GM23338 (cell line): ENCODE results near the gene SRRM2. TPM values are rescaled to one million over a fixed set of nuclear protein-coding genes. Genes with fewer than 3 reads are reported as not detected.

ENCODE experiments used
- ATAC-seq: fragments of 200-7000 bp; cut with Tn5 transposase; 3 replicates; pipeline ENCODE4 v1.9.1; 2020
- DNase-seq: peaks from one replicate; pipeline ENCODE4 v3.0.0-alpha.2; 2015; ENCODE audit warnings: low spot score
- H2AFZ ChIP-seq: fragments of 200-600 bp; sonication (generic); 2 replicates; pipeline ENCODE4 v1.8.0; 2016; ENCODE audit warnings: antibody characterized with exemption, mild to moderate bottlenecking, moderate library complexity
- H3F3A ChIP-seq: fragments of 200-600 bp; sonication (generic); replicated peaks from 2 replicates; pipeline ENCODE4 v1.8.0; 2017; ENCODE audit warnings: antibody characterized with exemption, mixed run types, low read depth
- H3K27ac ChIP-seq: fragments of 200-600 bp; sonication (generic); 2 replicates; pipeline ENCODE4 v1.6.1; 2016; ENCODE audit warnings: low read depth
- H3K27me3 ChIP-seq: fragments of 200-600 bp; sonication (generic); 2 replicates; pipeline ENCODE4 v1.8.0; 2016; ENCODE audit warnings: mild to moderate bottlenecking, mixed run types, moderate library complexity; ENCODE audit not compliant: insufficient read depth
- H3K36me3 ChIP-seq: fragments of 200-600 bp; sonication (generic); 2 replicates; pipeline ENCODE4 v1.8.0; 2016; ENCODE audit warnings: mild to moderate bottlenecking; ENCODE audit not compliant: insufficient read depth
- H3K4me1 ChIP-seq: fragments of 200-600 bp; sonication (generic); 2 replicates; pipeline ENCODE4 v1.8.0; 2016; ENCODE audit warnings: mild to moderate bottlenecking, moderate library complexity; ENCODE audit not compliant: insufficient read depth
- H3K4me2 ChIP-seq: fragments of 200-600 bp; sonication (generic); 2 replicates; pipeline ENCODE4 v1.7.1; 2017; ENCODE audit warnings: mixed run types
- H3K4me3 ChIP-seq: fragments of 200-600 bp; sonication (generic); 2 replicates; pipeline ENCODE4 v1.6.1; 2016; ENCODE audit warnings: mixed run types
- H3K79me2 ChIP-seq: fragments of 200-600 bp; sonication (generic); replicated peaks from 2 replicates; pipeline ENCODE4 v1.8.0; 2017; ENCODE audit warnings: mild to moderate bottlenecking; ENCODE audit not compliant: insufficient read depth
- H3K9me2 ChIP-seq: fragments of 200-600 bp; sonication (generic); 2 replicates; pipeline ENCODE4 v1.8.0; 2017; ENCODE audit not compliant: insufficient read depth
- H4K20me1 ChIP-seq: fragments of 200-600 bp; sonication (generic); replicated peaks from 2 replicates; pipeline ENCODE4 v1.8.0; 2017; ENCODE audit warnings: mild to moderate bottlenecking; ENCODE audit not compliant: insufficient read depth
- H3K27ac Mint-ChIP-seq: 2 replicates; pipeline ENCODE4 v1.8.0; 2020; ENCODE audit warnings: inconsistent platforms, mild to moderate bottlenecking, moderate library complexity, mixed read lengths
- H3K27me3 Mint-ChIP-seq: 3 replicates; pipeline ENCODE4 v1.8.0; 2022; ENCODE audit warnings: low read depth, mild to moderate bottlenecking, moderate library complexity, mixed read lengths, inconsistent platforms; ENCODE audit not compliant: insufficient read depth, poor library complexity
- H3K36me3 Mint-ChIP-seq: 3 replicates; pipeline ENCODE4 v1.8.0; 2021; ENCODE audit warnings: low read depth, mild to moderate bottlenecking, inconsistent platforms, moderate library complexity, mixed read lengths
- H3K4me1 Mint-ChIP-seq: 3 replicates; pipeline ENCODE4 v1.8.0; 2020; ENCODE audit warnings: mild to moderate bottlenecking, inconsistent platforms, mixed read lengths
- H3K4me3 Mint-ChIP-seq: 3 replicates; pipeline ENCODE4 v1.8.0; 2021; ENCODE audit warnings: moderate library complexity, mild to moderate bottlenecking, inconsistent platforms, mixed read lengths
- H3K9me3 Mint-ChIP-seq: 3 replicates; pipeline ENCODE4 v1.8.0; 2020; ENCODE audit warnings: moderate library complexity, mild to moderate bottlenecking, inconsistent platforms, mixed read lengths
- CREB1 ChIP-seq: fragments of 250-450 bp; sonication (Bioruptor Pico); IDR thresholded peaks from 2 replicates; pipeline ENCODE4 v1.5.0; 2020; ENCODE audit warnings: low read depth, mild to moderate bottlenecking, moderate library complexity
- CTCF ChIP-seq, 2 experiments: fragments of 200-600 bp in 1 of 2; sonication (generic) in 1 of 2; conservative IDR thresholded peaks; 2 replicates each; pipeline versions ENCODE4 v1.5.1 to v1.6.1; 2016 to 2017; ENCODE audit warnings: antibody characterized with exemption in 2 of 2, low read depth in 2 of 2, mild to moderate bottlenecking in 2 of 2, moderate library complexity in 1 of 2
- ETS1 ChIP-seq: IDR thresholded peaks from 2 replicates; pipeline ENCODE4 v1.6.1; 2016; ENCODE audit warnings: antibody characterized with exemption
- EZH2 ChIP-seq: fragments of 200-600 bp; sonication (generic); IDR thresholded peaks from one replicate; pipeline ENCODE4 v1.8.0; 2017; ENCODE audit warnings: antibody characterized with exemption, mild to moderate bottlenecking, low read depth; ENCODE audit not compliant: unreplicated experiment
- EZH2phosphoT487 ChIP-seq: fragments of 200-600 bp; sonication (generic); IDR thresholded peaks from one replicate; pipeline ENCODE4 v1.8.1; 2018; ENCODE audit warnings: antibody characterized with exemption; ENCODE audit not compliant: unreplicated experiment
- NANOG ChIP-seq: IDR thresholded peaks from 2 replicates; pipeline ENCODE4 v1.6.1; 2016; ENCODE audit warnings: antibody characterized with exemption, borderline replicate concordance
- POLR2AphosphoS5 ChIP-seq: IDR thresholded peaks from 2 replicates; pipeline ENCODE4 v1.6.1; 2016; ENCODE audit warnings: antibody characterized with exemption, low read depth
- REST ChIP-seq: IDR thresholded peaks from one replicate; pipeline ENCODE4 v1.6.1; 2018; ENCODE audit warnings: antibody characterized with exemption; ENCODE audit not compliant: unreplicated experiment
- ZNF114 ChIP-seq: fragments of 250-450 bp; sonication (Bioruptor Pico); IDR thresholded peaks from 2 replicates; pipeline ENCODE4 v1.5.0; 2020; ENCODE audit warnings: mild to moderate bottlenecking, moderate library complexity
- ZNF331 ChIP-seq: fragments of 250-450 bp; sonication (Bioruptor Pico); IDR thresholded peaks from 2 replicates; pipeline ENCODE4 v1.5.0; 2020; ENCODE audit warnings: low read depth, mild to moderate bottlenecking, moderate library complexity
- ZNF462 ChIP-seq: fragments of 250-450 bp; sonication (Bioruptor Pico); IDR thresholded peaks from 2 replicates; pipeline ENCODE4 v1.5.0; 2020; ENCODE audit warnings: mild to moderate bottlenecking, moderate library complexity
- polyA plus RNA-seq: library from polyadenylated mRNA; unstranded; fragments of >200 nt; fragmentation: Nextera tagmentation; extraction: Ambion mirVana; gene quantifications from 2 replicates; pipeline ENCODE4 v1.2.1, GENCODE V29; 2016
- total RNA-seq: library from RNA; depleted of rRNA; stranded (reverse); fragments of >200 nt; shearing (Covaris generic); gene quantifications from 2 replicates; pipeline ENCODE4 v1.2.3, GENCODE V29; 2014

The SRRM2 gene
- total and polyA plus RNA-seq, 2 experiments from 2014 or later = 308 to 893 TPM

GRCh38 chr16:2769100-2769529 lies 16.7 kb downstream of the SRRM2 start (continued):
- no peak for TF ChIP-seq ETS1
- no peak for TF ChIP-seq EZH2
- TF ChIP-seq ZNF114 (CRISPR knock-in tag) = no peak
- TF ChIP-seq NANOG = no peak
- no peak for TF ChIP-seq ZNF462 (CRISPR knock-in tag)
- no peak for TF ChIP-seq CREB1 (CRISPR knock-in tag)
- no peak for TF ChIP-seq EZH2phosphoT487

- no peak for ATAC-seq
- Mint-ChIP-seq H3K4me1 (peaks cover 37% of the 10 kb centered on the region), H3K9me3 (peaks cover 20% of the 10 kb centered on the region; the same call in 2 of the 3 replicates), H3K36me3 (peaks cover 99% of the 10 kb centered on the region), H3K27me3 (peaks cover 55% of the 10 kb centered on the region), H3K4me3 (peak overlapping the region; percentile 4; the same call in 1 of the 3 replicates), H3K27ac (peak overlapping the region; percentile 30)
- H3K4me1 ChIP-seq = no peaks in the 10 kb centered on the region
- no peak for DNase-seq
- H3K27me3 ChIP-seq = no peaks in the 10 kb centered on the region
- peaks cover 18% of the 10 kb centered on the region for H4K20me1 ChIP-seq
- H3K9me2 ChIP-seq = peaks cover 10% of the 10 kb centered on the region
- peaks cover 66% of the 10 kb centered on the region for H3F3A ChIP-seq
- peaks cover 43% of the 10 kb centered on the region for H3K36me3 ChIP-seq
- H2AFZ ChIP-seq = no peak overlapping the region
- H3K79me2 ChIP-seq = peaks cover 45% of the 10 kb centered on the region
- H3K4me2 ChIP-seq = no peak overlapping the region
- no peak overlapping the region for H3K4me3 ChIP-seq
- peak overlapping the region; percentile 66 for H3K27ac ChIP-seq
- TF ChIP-seq REST (no peak), POLR2AphosphoS5 (no peak), ETS1 (no peak), EZH2phosphoT487 (no peak), CREB1 (CRISPR knock-in tag) (no peak), CTCF (conservative IDR thresholded peaks at IDR 0.05; ENCODE audit: low read depth in 2 of 2) (no peak), ZNF331 (no peak)
Measured at GRCh38 chr16:2769675-2770056, 17.2 kb downstream of the SRRM2 start.
